Body of pancreas (tissue), 2 donors: ENCODE measurements around the gene POLDIP3. TPM values are rescaled to one million over a fixed set of nuclear protein-coding genes. Genes with fewer than 3 reads are reported as not detected.

ENCODE experiments used
- small RNA-seq: library from RNA; depleted of rRNA; stranded (forward); fragments of <200 nt; gene quantifications from one replicate; pipeline ENCODE3, GENCODE V24; 2016
- total RNA-seq, 2 donors: library from RNA; depleted of rRNA; stranded (reverse); fragments of >200 nt; gene quantifications; one replicate each; pipeline ENCODE4 v1.1.0, GENCODE V29; 2016

POLDIP3 gene
- total RNA-seq, 2 donors from 2014 or later = 23.1 to 30.6 TPM

Small RNAs within 50 kb of the gene (small RNA-seq; reads per million reads assigned to genes)
- gene RN7SKP80 (not detected), gene RNU6-513P (not detected)

Other genes starting within 250 kb of the POLDIP3 start
- 1 to 10 TPM in 1 of 2 donors, under 1 TPM in 1; 0.66 to 1.0 TPM for gene NFAM1, start 182.5 kb downstream of the POLDIP3 start, total RNA-seq
- 10 to 100 TPM; 13.7 to 23.4 TPM for gene RRP7A, start 95.1 kb downstream of the POLDIP3 start, total RNA-seq
- gene SERHL2, start 60.9 kb downstream of the POLDIP3 start, total RNA-seq = 1 to 10 TPM in 1 of 2 donors, not detected in 1; 2.6 TPM
- gene ATP5MGL, start 25.7 kb upstream of the POLDIP3 start, total RNA-seq = not detected
- 10 to 100 TPM; 41.8 to 50.8 TPM for gene CYB5R3, start 34.5 kb upstream of the POLDIP3 start, total RNA-seq
- gene A4GALT, start 106.0 kb upstream of the POLDIP3 start, total RNA-seq = 1 to 10 TPM; 3.1 to 6.9 TPM
- 10 to 100 TPM; 64.3 to 73.2 TPM for gene ARFGAP3, start 242.4 kb upstream of the POLDIP3 start, total RNA-seq